Osteocyte (in vitro differentiated cells): ENCODE data around the gene RDM1. TPM values are rescaled to one million over a fixed set of nuclear protein-coding genes. Genes with fewer than 3 reads are reported as not detected.

Source experiments
- DNase-seq: peaks from one replicate; pipeline ENCODE4 v3.0.0; 2021; ENCODE audit warnings: mixed read lengths; ENCODE audit not compliant: unreplicated experiment; ENCODE audit errors: extremely low spot score
- H3K27ac Mint-ChIP-seq: one replicate; pipeline ENCODE4 v1.8.0; 2021; ENCODE audit warnings: mild to moderate bottlenecking, mixed read lengths; ENCODE audit not compliant: unreplicated experiment
- H3K27me3 Mint-ChIP-seq: one replicate; pipeline ENCODE4 v1.8.0; 2021; ENCODE audit warnings: mixed read lengths; ENCODE audit not compliant: unreplicated experiment
- H3K36me3 Mint-ChIP-seq: one replicate; pipeline ENCODE4 v1.8.0; 2021; ENCODE audit warnings: mixed read lengths; ENCODE audit not compliant: unreplicated experiment
- H3K4me1 Mint-ChIP-seq: one replicate; pipeline ENCODE4 v1.8.0; 2021; ENCODE audit warnings: mixed read lengths; ENCODE audit not compliant: unreplicated experiment
- H3K4me3 Mint-ChIP-seq: one replicate; pipeline ENCODE4 v1.8.0; 2021; ENCODE audit warnings: mild to moderate bottlenecking, moderate library complexity, mixed read lengths; ENCODE audit not compliant: unreplicated experiment
- H3K9me3 Mint-ChIP-seq: one replicate; pipeline ENCODE4 v1.8.0; 2021; ENCODE audit warnings: mixed read lengths; ENCODE audit not compliant: unreplicated experiment
- total RNA-seq: library from RNA; stranded (reverse); gene quantifications from 2 replicates; pipeline ENCODE4 v1.2.1, GENCODE V29; 2021
- TF ChIP-seq, protein P1 (sequence below): fragments of 200-600 bp; sonication (generic); IDR thresholded peaks from 2 replicates; pipeline ENCODE4 v1.5.0; 2021; ENCODE audit warnings: antibody characterized with exemption, mild to moderate bottlenecking, moderate library complexity

Gene RDM1
- total RNA-seq, 1 donor from 2014 or later: 0.35 TPM

DNA sequence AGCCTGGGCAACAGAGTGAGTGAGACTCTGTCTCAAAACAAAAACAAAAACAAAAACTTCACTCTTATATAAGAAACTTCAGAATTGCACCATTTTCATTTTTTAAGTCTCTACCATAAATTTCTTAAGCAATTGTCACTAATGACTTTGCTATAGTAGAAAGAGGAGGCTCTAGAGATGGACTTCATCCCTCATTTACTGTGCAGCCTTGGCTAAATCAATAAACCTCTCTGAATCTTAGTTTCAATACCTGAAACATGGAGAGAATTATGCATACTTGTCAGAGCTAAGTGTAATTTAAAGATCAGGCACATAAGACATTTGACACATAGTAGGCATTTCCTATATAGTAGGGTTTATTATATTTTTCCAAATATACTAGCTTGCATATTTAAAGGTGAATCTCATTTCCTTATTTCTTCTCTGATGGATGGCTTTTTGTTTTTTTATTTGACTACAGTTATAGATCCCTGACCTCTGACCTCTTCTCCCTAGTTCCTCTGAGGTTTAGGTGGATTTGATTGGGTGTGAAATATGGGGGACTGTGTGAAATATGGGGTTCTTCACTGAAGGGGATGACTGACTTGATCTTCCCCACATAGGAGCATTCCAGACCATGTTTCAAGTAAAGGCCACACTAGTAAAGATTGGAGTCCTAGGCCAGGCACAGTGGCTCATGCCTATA, 53.1 kb downstream of the RDM1 start:
- Mint-ChIP-seq H3K27me3 (no peaks in the 10 kb centered on the region), H3K36me3 (no peaks in the 10 kb centered on the region), H3K27ac (no peak overlapping the region), H3K4me1 (peaks cover 3% of the 10 kb centered on the region), H3K4me3 (no peak overlapping the region), H3K9me3 (no peaks in the 10 kb centered on the region)
- TF ChIP-seq, protein P1, sequence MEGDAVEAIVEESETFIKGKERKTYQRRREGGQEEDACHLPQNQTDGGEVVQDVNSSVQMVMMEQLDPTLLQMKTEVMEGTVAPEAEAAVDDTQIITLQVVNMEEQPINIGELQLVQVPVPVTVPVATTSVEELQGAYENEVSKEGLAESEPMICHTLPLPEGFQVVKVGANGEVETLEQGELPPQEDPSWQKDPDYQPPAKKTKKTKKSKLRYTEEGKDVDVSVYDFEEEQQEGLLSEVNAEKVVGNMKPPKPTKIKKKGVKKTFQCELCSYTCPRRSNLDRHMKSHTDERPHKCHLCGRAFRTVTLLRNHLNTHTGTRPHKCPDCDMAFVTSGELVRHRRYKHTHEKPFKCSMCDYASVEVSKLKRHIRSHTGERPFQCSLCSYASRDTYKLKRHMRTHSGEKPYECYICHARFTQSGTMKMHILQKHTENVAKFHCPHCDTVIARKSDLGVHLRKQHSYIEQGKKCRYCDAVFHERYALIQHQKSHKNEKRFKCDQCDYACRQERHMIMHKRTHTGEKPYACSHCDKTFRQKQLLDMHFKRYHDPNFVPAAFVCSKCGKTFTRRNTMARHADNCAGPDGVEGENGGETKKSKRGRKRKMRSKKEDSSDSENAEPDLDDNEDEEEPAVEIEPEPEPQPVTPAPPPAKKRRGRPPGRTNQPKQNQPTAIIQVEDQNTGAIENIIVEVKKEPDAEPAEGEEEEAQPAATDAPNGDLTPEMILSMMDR: no peak
- DNase-seq: no peak

DNA sequence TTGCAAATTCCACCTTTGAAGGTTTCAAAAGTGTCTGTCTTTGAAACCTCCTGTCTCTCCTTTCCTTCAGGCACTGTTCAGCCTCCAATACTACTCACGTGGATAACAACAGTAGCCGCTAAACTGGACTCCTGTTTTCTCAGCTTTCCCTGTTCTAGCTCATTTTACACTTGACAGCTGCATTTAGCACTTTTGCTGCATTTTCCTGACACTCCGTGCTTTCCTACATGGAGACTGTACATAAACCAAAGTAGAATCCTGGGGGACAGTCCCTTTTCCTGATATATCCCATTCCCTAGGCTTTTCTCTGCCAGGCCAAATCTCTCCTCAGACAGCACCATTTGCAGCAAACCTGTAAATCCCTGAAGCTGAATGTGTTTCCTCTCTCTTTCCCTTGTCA, 54.0 kb downstream of the RDM1 start:
- Mint-ChIP-seq H3K27ac (no peak overlapping the region), H3K4me1 (peaks cover 3% of the 10 kb centered on the region), H3K27me3 (no peaks in the 10 kb centered on the region), H3K36me3 (no peaks in the 10 kb centered on the region), H3K4me3 (no peak overlapping the region), H3K9me3 (no peaks in the 10 kb centered on the region)
- TF ChIP-seq, protein P1: no peak
- DNase-seq: no peak

DNA sequence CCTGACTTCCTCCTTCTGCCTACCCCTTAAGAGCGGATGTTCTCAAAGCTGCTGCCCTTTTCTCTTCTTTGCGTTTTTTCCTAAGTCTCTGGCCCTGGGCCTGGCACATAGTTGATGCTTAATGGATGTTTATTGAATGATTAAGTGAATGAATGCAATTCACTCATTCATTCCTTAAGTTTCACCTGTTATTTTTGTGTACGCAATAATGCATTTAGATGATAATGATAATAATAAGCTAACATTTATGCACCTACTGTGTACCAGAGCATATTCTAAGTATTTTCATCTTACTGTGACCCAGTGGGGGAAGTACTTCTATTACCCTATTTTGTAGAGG, 54.8 kb downstream of the RDM1 start:
- no peaks in the 10 kb centered on the region for H3K27me3 Mint-ChIP-seq
- DNase-seq: no peak
- H3K4me3 Mint-ChIP-seq: no peak overlapping the region
- TF ChIP-seq, protein P1: no peak
- no peaks in the 10 kb centered on the region for H3K36me3 Mint-ChIP-seq
- no peak overlapping the region for H3K27ac Mint-ChIP-seq
- no peaks in the 10 kb centered on the region for H3K9me3 Mint-ChIP-seq
- peaks cover 3% of the 10 kb centered on the region for H3K4me1 Mint-ChIP-seq

DNA sequence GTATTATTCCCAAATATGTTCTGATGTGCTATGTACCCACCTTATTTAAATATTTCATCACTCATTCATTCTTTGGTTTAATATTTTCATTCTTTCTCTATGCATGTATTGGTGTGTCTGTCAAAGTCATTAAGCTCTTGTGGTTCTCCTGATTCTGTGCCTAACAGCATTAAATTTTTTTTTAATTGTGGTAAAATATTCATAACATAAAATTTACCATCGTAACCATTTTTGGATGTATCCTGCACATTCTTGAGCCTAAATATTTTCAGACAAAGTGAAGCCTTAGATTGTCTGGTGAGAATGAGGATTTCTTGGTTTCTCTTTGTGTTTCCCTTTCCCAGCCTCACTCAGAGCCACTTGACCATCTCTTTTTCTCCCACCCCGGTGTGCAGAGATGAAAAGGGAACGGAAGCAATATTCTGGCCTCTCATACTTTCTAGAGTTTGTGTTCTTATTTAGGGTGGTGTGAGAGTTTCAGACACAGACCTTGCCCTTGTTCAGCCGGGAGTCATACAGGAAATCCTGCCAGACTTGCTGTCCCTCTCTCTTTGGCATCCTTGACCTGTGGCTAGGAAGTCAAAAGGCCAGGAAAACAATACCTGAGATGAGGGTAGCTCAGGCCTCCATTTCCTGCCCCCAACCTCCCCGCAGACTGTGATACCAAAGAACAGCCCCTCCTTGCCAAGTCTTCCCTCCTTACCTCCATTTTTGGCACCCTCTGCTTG, 55.3 kb downstream of the RDM1 start:
- Mint-ChIP-seq H3K27me3 (no peaks in the 10 kb centered on the region), H3K4me1 (peaks cover under 1% of the 10 kb centered on the region), H3K4me3 (no peak overlapping the region), H3K27ac (no peak overlapping the region), H3K9me3 (no peaks in the 10 kb centered on the region), H3K36me3 (no peaks in the 10 kb centered on the region)
- TF ChIP-seq, protein P1: no peak
- DNase-seq: no peak

DNA sequence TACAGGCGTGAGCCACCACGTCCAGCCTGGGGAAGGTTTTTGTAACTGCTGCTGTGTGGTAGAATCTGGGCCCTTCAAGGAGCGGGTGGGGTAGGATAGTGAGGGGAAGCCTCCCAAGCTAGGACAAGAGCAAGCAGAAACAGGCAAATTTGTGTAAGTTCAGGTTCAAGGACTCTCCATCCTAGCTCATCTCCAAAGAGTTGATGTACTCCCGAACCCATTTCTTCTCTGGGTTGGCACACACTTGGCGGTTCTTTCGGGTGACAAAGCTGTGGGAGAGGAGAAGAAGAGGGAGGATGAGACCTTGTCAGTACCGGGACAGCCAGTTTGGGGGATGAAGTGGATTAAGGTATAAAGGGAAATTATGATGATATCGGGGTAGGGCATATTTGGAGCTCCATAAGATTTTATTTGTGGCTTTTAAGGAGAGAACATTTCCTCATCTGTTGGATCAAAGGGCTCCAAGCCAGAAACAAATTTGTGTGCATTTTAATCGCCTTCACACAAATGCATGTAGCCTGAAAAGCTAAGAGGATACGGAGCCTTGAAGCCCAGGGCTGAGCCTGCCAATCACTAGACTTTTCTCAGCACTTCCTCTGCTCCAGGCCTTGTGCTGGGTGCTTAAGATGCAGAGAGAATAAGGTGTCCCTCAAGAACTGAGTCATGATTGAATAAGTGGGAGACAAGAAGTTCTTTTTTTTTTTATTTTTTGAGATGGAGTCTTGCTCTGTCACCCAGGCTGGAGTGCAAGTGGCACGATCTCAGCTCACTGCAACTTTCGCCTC, 58.2 kb downstream of the RDM1 start:
- DNase-seq: no peak
- no peak overlapping the region for H3K4me3 Mint-ChIP-seq
- no peaks in the 10 kb centered on the region for H3K9me3 Mint-ChIP-seq
- TF ChIP-seq, protein P1: no peak
- no peaks in the 10 kb centered on the region for H3K4me1 Mint-ChIP-seq
- no peak overlapping the region for H3K27ac Mint-ChIP-seq
- H3K27me3 Mint-ChIP-seq: no peaks in the 10 kb centered on the region
- H3K36me3 Mint-ChIP-seq: no peaks in the 10 kb centered on the region
